PC-9 (cell line): Measurements from ENCODE around the gene SWI5.

ENCODE experiments used
- CTCF ChIP-seq: fragments of 200-600 bp; sonication (generic); conservative IDR thresholded peaks from 2 replicates; pipeline ENCODE4 v1.6.1; 2017; ENCODE audit warnings: mixed run types, antibody characterized with exemption, mild to moderate bottlenecking, moderate library complexity
- EZH2 ChIP-seq: fragments of 200-600 bp; sonication (generic); IDR thresholded peaks from 2 replicates; pipeline ENCODE4 v1.8.0; 2017; ENCODE audit warnings: antibody characterized with exemption, low read depth

GRCh38 chr9:128253991-128254346 is 22.1 kb upstream of the SWI5 start:
- TF ChIP-seq CTCF (no peak), EZH2 (no peak)
